ENCODE measurements around the gene RASAL2. TPM values are rescaled to one million over a fixed set of nuclear protein-coding genes. Genes with fewer than 3 reads are reported as not detected.

RASAL2 gene
- total and polyA plus RNA-seq, 9 of the 15 experiments (the other 6 are each of a cell fraction or from before 2014, with no cell fraction given), result 0.13 to 1.0 (median 0.62) TPM

GRCh38 chr1:178093494-178093950 lies 382 bp upstream of the RASAL2 start:
- ChIA-PET CTCF (ENCODE audit: low intra/inter-chr PET ratio) (no interaction called here), POLR2A (interaction anchor here (0.6 kb wide), 1 partner anchor 848 kb away, joined by 3 read pairs; no protein-coding TSS in a partner anchor)
- H3K27ac ChIP-seq (ENCODE audit: extremely low read depth, low read depth, low read length), result no peak overlapping the region; the same call in 2 of the 3 replicates
- FAIRE-seq, result peak; percentile 80
- no peaks in the 10 kb centered on the region; the same call in 1 of the 2 replicates for H4K20me1 ChIP-seq (replicated peaks; ENCODE audit: control insufficient read depth, insufficient read depth, low read length)
- WGBS (ENCODE audit: insufficient coverage, low coverage, missing lambda C conversion rate), result under 1% methylated on average over 27 of the region's 42 CpGs
- DNase-seq (ENCODE audit: extremely low read depth in 1 of 4, low spot score in 3 of 4), result peak; percentile 94 to 96 (median 94)
- in situ Hi-C loops (cut with MboI) (no loop called here), intact Hi-C loops (cut with micrococcal nuclease) (no loop called here)
- H3K4me3 ChIP-seq, result peak overlapping the region; percentile 72
- H3K9me1 ChIP-seq (ENCODE audit: control insufficient read depth, insufficient read depth, low read length), result no peaks in the 10 kb centered on the region
- peaks cover 4 to 10% of the 10 kb centered on the region in 2 experiments; a peak in 4 of 5 replicates for H3K4me1 ChIP-seq (replicated peaks in 1 of 2; ENCODE audit: control insufficient read depth in 2 of 2, insufficient read depth in 2 of 2, low read length in 2 of 2)
- H3K9me3 ChIP-seq (replicated peaks; ENCODE audit: control insufficient read depth, insufficient read depth, low read depth, low read length), result no peaks in the 10 kb centered on the region
- peak overlapping the region; percentile 53 to 87 for H3K9ac ChIP-seq (ENCODE audit: insufficient read depth in 1 of 2, low read depth in 2 of 2, low read length in 2 of 2)
- ATAC-seq, result peak; percentile 93
- H3K36me3 ChIP-seq (ENCODE audit: control insufficient read depth, insufficient read depth, low read length), result no peaks in the 10 kb centered on the region
- no peaks in the 10 kb centered on the region for H3K79me2 ChIP-seq (ENCODE audit: control insufficient read depth, insufficient read depth, low read length)
- BruUV-seq (replicated peaks), result no TSS peak
- peak overlapping the region; percentile 86 for H3K4me2 ChIP-seq (ENCODE audit: insufficient read depth, low read length)
- H3K27me3 ChIP-seq (ENCODE audit: control insufficient read depth in 2 of 2, insufficient read depth in 2 of 2, low read length in 2 of 2), result peaks cover 6 to 9% of the 10 kb centered on the region in 2 experiments; a peak in 2 of 5 replicates
- peak overlapping the region; percentile 98 for H2AFZ ChIP-seq (ENCODE audit: low read depth, low read length)
- no peak for TF ChIP-seq SMARCB1 (IDR thresholded peaks at IDR 0.05; ENCODE audit: insufficient read length, low read depth)
- no peak for TF ChIP-seq PHTF2 (CRISPR knock-in tag; IDR thresholded peaks at IDR 0.05)
- no peak for TF ChIP-seq NFYB (IDR thresholded peaks at IDR 0.05; ENCODE audit: extremely low read depth, insufficient read length)
- TF ChIP-seq, protein P1, sequence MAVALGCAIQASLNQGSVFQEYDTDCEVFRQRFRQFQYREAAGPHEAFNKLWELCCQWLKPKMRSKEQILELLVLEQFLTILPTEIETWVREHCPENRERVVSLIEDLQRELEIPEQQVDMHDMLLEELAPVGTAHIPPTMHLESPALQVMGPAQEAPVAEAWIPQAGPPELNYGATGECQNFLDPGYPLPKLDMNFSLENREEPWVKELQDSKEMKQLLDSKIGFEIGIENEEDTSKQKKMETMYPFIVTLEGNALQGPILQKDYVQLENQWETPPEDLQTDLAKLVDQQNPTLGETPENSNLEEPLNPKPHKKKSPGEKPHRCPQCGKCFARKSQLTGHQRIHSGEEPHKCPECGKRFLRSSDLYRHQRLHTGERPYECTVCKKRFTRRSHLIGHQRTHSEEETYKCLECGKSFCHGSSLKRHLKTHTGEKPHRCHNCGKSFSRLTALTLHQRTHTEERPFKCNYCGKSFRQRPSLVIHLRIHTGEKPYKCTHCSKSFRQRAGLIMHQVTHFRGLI (CRISPR knock-in tag; IDR thresholded peaks at IDR 0.05), result no peak
- TF ChIP-seq BCL6 (CRISPR knock-in tag; IDR thresholded peaks at IDR 0.05), result no peak
- no peak for TF ChIP-seq NONO (IDR thresholded peaks at IDR 0.05; ENCODE audit: low read depth in 2 of 2, low read length in 1 of 2)
- TF ChIP-seq WHSC1 (IDR thresholded peaks at IDR 0.05; ENCODE audit: low read length), result no peak
- no peak for TF ChIP-seq TRIM24 (IDR thresholded peaks at IDR 0.05)
- TF ChIP-seq ZNF12 (CRISPR knock-in tag; IDR thresholded peaks at IDR 0.05), result no peak
- TF ChIP-seq ARID3B (CRISPR knock-in tag; IDR thresholded peaks at IDR 0.05; ENCODE audit: borderline replicate concordance), result no peak
- TF ChIP-seq MAFK (IDR thresholded peaks at IDR 0.05; ENCODE audit: low read length), result no peak
- no peak for TF ChIP-seq HINFP (tag; conservative IDR thresholded peaks at IDR 0.05; ENCODE audit: low read depth)
- TF ChIP-seq, protein P2, sequence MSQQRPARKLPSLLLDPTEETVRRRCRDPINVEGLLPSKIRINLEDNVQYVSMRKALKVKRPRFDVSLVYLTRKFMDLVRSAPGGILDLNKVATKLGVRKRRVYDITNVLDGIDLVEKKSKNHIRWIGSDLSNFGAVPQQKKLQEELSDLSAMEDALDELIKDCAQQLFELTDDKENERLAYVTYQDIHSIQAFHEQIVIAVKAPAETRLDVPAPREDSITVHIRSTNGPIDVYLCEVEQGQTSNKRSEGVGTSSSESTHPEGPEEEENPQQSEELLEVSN (IDR thresholded peaks at IDR 0.05; ENCODE audit: borderline replicate concordance in 1 of 2, extremely low read depth in 1 of 2, insufficient read depth in 1 of 2, insufficient read length in 1 of 2, low read depth in 1 of 2, low read length in 1 of 2, poor library complexity in 1 of 2, severe bottlenecking in 1 of 2), result peak; percentile 93 to 96
- TF ChIP-seq POLR2AphosphoS2 (IDR thresholded peaks at IDR 0.05; ENCODE audit: low read length), result no peak
- no peak for TF ChIP-seq ZNF584 (CRISPR knock-in tag; IDR thresholded peaks at IDR 0.05; ENCODE audit: low read depth)
- no peak for TF ChIP-seq SAP30 (IDR thresholded peaks at IDR 0.05; ENCODE audit: borderline replicate concordance, insufficient read depth, low read depth, low read length, poor library complexity, severe bottlenecking)
- TF ChIP-seq NFIC (IDR thresholded peaks at IDR 0.05), result 0 out of 2 replicates have a peak, but pooled peaks have one; percentile 30

Data from K562 (cell line).